Thyroid gland (tissue), 4 donors: ENCODE results near the gene FAM114A2.

Experiments used
- CTCF ChIP-seq, 6 experiments: fragments of 200-600 bp in 3 of 6; fragments of 450-650 bp in 3 of 6; sonication (generic) in 3 of 6; IDR thresholded peaks; one replicate each; pipeline ENCODE4 v1.5.1; 2016 to 2019; ENCODE audit warnings: antibody characterized with exemption in 6 of 6, mild to moderate bottlenecking in 2 of 6, inconsistent platforms in 1 of 6, moderate library complexity in 1 of 6
- POLR2A ChIP-seq, 2 donors: fragments of 450-650 bp; IDR thresholded peaks; one replicate each; pipeline ENCODE4 v1.6.1; 2017; ENCODE audit warnings: antibody characterized with exemption in 2 of 2, mild to moderate bottlenecking in 2 of 2, moderate library complexity in 1 of 2

DNA sequence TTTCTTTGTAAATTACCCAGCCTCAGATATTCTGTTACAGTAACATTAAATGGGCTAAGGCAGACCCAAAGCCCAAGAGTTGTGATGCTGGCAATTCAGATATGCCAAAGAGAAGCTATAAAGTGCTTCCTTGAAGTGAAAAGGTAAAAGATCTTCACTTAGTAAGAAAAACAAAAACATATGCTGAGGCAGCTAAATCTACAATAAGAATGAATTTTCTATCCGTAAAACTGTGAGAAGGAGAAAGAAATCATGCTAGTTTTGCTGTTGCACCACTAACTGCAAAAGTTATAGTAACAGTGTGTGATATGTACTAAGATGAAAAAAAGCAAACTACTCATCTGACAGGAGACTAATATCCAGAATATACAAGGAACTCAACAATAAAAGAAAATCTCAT lies 39.9 kb downstream of the FAM114A2 start:
- no peak for TF ChIP-seq CTCF (IDR thresholded peaks at IDR 0.05)
- no peak for TF ChIP-seq POLR2A (IDR thresholded peaks at IDR 0.05)
